Caco-2 (cell line): ENCODE measurements around the gene TRIM31. TPM values are rescaled to one million over a fixed set of nuclear protein-coding genes. Genes with fewer than 3 reads are reported as not detected.

ENCODE experiments used
- Bru-seq: library from RNA; stranded (reverse); fragments of 400-500 nt; gene quantifications from one replicate; lab custom pipeline; 2021; lab: Mats Ljungman, UMichigan
- BruChase-seq, 2 experiments: library from RNA; stranded (reverse); fragments of 400-500 nt; gene quantifications; one replicate each; lab custom pipeline; 2021; lab: Mats Ljungman, UMichigan
- BruUV-seq: library from RNA; stranded (reverse); fragments of 400-500 nt; replicated peaks from 2 replicates; lab custom pipeline; 2021; lab: Mats Ljungman, UMichigan
- CTCF ChIA-PET: fragments of 300-600 bp; sonication (Branson Sonifier 250); formaldehyde crosslinking; loops from one replicate; lab custom pipeline; 2022; ENCODE audit warnings: antibody characterized with exemption; lab: Charles Lee
- POLR2A ChIA-PET: fragments of 300-600 bp; sonication (Branson Sonifier 250); formaldehyde crosslinking; loops from one replicate; lab custom pipeline; 2022; ENCODE audit warnings: antibody characterized with exemption; lab: Charles Lee
- DNase-seq, 2 experiments: peaks; one replicate each; pipeline versions ENCODE4 v3.0.0 to v3.0.0-alpha.2; 2020 to 2022
- H3K27me3 ChIP-seq: replicated peaks from 2 replicates; pipeline ENCODE4 v1.6.0; 2011; ENCODE audit warnings: low read length; ENCODE audit not compliant: control insufficient read depth, insufficient read depth
- H3K36me3 ChIP-seq: 2 replicates; pipeline ENCODE4 v1.5.1; 2011; ENCODE audit warnings: low read length; ENCODE audit not compliant: control insufficient read depth, insufficient read depth
- H3K4me1 ChIP-seq: fragments of 250-450 bp; sonication (Bioruptor Pico); 2 replicates; pipeline ENCODE4 v1.5.1; 2020; ENCODE audit warnings: mild to moderate bottlenecking
- H3K4me3 ChIP-seq: 2 replicates; pipeline ENCODE4 v1.5.1; 2011; ENCODE audit warnings: low read depth, mild to moderate bottlenecking, control low read depth, low read length
- H3K9me3 ChIP-seq: fragments of 250-450 bp; sonication (Bioruptor Pico); 2 replicates; pipeline ENCODE4 v1.5.1; 2020; ENCODE audit warnings: mild to moderate bottlenecking, moderate library complexity
- H3K27ac Mint-ChIP-seq: one replicate; pipeline ENCODE4 v1.8.0; 2022; ENCODE audit warnings: mixed read lengths; ENCODE audit not compliant: unreplicated experiment
- H3K27me3 Mint-ChIP-seq: one replicate; pipeline ENCODE4 v1.8.0; 2022; ENCODE audit warnings: mixed read lengths; ENCODE audit not compliant: insufficient read depth, unreplicated experiment
- H3K36me3 Mint-ChIP-seq: one replicate; pipeline ENCODE4 v1.8.0; 2022; ENCODE audit warnings: mild to moderate bottlenecking, mixed read lengths; ENCODE audit not compliant: insufficient read depth, unreplicated experiment
- H3K4me1 Mint-ChIP-seq: one replicate; pipeline ENCODE4 v1.8.0; 2022; ENCODE audit warnings: low read depth, mixed read lengths; ENCODE audit not compliant: unreplicated experiment
- H3K4me3 Mint-ChIP-seq: one replicate; pipeline ENCODE4 v1.8.0; 2022; ENCODE audit warnings: mild to moderate bottlenecking, moderate library complexity, mixed read lengths; ENCODE audit not compliant: unreplicated experiment
- H3K9me3 Mint-ChIP-seq: one replicate; pipeline ENCODE4 v1.8.0; 2022; ENCODE audit warnings: mixed read lengths; ENCODE audit not compliant: unreplicated experiment
- CTCF ChIP-seq, 2 experiments: fragments of 200-600 bp in 1 of 2; IDR thresholded peaks; 1 replicate in 1 of 2; 2 replicates in 1 of 2; pipeline versions ENCODE4 v1.5.1 to v1.8.0; 2011 to 2022; ENCODE audit warnings: antibody characterized with exemption in 1 of 2, control low read depth in 1 of 2, inconsistent platforms in 1 of 2, low read depth in 1 of 2, low read length in 1 of 2, mild to moderate bottlenecking in 1 of 2, moderate library complexity in 1 of 2; ENCODE audit not compliant: insufficient read depth in 1 of 2, severe bottlenecking in 1 of 2, unreplicated experiment in 1 of 2
- intact Hi-C: fragments of 100-400 bp; cut with micrococcal nuclease; formaldehyde crosslinking; loops from one replicate; pipeline ENCODE4 v1.10.0; 2022; ENCODE audit not compliant: unreplicated experiment
- long read RNA-seq: library from polyadenylated mRNA; stranded (forward); transcript quantifications from one replicate; pipeline ENCODE4 v2.0.0, GENCODE V29; 2022
- total RNA-seq: library from RNA; stranded (reverse); gene quantifications from 2 replicates; pipeline ENCODE4 v1.2.3, GENCODE V29; 2022

The TRIM31 gene, protein sequence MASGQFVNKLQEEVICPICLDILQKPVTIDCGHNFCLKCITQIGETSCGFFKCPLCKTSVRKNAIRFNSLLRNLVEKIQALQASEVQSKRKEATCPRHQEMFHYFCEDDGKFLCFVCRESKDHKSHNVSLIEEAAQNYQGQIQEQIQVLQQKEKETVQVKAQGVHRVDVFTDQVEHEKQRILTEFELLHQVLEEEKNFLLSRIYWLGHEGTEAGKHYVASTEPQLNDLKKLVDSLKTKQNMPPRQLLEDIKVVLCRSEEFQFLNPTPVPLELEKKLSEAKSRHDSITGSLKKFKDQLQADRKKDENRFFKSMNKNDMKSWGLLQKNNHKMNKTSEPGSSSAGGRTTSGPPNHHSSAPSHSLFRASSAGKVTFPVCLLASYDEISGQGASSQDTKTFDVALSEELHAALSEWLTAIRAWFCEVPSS
- 0.70 and 0.74 TPM in 2 replicates for total RNA-seq
- percentile 38 among the genes with signal in this experiment for Bru-seq, nascent RNA
- percentile 35 among the genes with signal in this experiment for BruChase-seq, experiment 1, labeled RNA remaining after a 2-hour chase
- percentile 30 among the genes with signal in this experiment for BruChase-seq, experiment 2, labeled RNA remaining after a 6-hour chase
- long read RNA-seq, partial matches to known transcripts: 0 of 1 reads
- long read RNA-seq, other reads (novel, unspliced or antisense): 1 of 1 reads

DNA sequence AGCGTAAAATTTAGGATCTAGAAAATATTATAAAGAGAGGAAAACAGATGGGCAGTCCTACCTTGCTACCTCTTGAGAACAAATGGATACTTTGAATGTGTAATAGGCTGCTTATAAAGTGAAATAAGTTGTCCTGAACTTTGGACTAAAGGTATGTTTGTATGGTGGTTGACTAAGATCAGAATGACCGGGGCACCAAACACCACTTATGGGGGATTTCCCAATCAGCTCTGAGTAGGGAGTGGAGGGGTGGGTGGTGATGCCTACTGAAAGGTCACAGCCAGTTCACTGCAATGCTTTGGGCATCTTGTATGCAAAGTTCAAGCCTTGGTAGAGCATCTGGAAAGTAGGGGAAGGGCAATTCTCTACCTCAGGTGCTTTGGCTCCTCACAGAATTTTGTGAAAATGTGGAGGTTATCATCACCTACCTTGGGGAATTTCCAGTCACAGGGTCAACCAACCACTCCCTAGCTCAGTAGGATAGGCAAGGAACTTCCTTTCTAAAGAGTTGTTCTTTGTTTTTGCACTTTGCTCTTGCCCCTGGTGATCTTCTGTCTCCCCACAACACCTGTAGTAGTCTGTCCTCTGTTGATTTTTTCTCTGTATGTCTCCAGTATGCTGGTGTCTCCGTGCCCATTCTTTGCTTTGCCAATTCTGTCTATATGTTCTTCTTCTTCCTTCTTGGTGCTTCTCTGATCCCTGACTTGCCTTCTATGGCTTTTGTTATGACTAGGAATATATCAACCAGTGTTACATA, at the start of gene TRIM31:
Gene TRIM31 (minus strand): TSS at position 88 of the 757 bp plus-strand sequence. CDS start 285 bp downstream, outside the sequence.
- no peak within 1 kb of the TSS for H3K4me3 Mint-ChIP-seq
- no peak for DNase-seq

DNA sequence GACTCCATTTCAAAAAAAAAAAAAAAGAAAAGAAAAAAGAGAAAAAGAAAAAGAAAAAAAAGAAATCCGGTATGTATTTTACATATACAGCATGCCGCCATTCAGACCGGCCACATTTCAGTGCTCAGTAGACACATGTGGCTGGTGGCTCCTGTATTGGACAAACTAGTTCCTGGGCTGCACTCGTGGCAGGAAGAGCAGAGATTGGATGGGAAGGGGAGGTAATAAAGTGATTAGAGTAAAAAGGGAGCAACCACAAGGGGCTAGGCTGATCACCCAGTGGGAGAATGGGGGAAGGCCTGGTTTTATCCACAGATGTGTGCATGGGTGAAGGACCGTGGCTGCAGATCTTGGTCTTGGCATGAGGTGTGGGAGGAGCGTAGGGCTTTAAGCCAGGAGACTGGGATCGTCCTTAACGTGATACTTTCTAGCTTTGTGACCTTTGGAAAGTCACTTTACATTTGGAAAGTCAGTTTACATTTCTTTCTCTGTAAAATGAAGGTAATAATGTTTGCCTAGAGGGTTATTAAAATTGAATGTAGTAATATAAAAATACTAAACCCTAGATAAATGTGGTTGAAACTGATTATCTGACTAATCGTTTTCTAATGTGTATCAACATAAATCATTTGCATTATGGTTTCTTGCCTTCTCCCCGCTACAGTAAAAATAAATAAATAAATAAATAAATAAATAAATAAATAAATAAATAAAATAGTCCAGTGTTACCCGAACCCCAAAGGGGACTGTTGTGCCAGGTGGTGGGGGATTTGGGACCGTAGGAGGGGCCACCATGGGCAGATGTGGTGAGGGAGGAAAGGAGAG, 49.6 kb upstream of the TRIM31 start:
- Mint-ChIP-seq H3K9me3 (no peaks in the 10 kb centered on the region), H3K4me1 (peaks cover 14% of the 10 kb centered on the region), H3K36me3 (no peaks in the 10 kb centered on the region), H3K27me3 (no peaks in the 10 kb centered on the region), H3K27ac (no peak overlapping the region), H3K4me3 (peak overlapping the region; percentile 92)
- DNase-seq: no peak
- intact Hi-C loops: loop anchor here (1.0 to 5.0 kb wide), 3 partner anchors 44 to 100 kb away; partner anchors contain the start of gene POLR1H
- no peaks in the 10 kb centered on the region for H3K9me3 ChIP-seq
- no peaks in the 10 kb centered on the region for H3K4me1 ChIP-seq
- ChIA-PET CTCF (interaction anchor here (2.2 kb wide), 1 partner anchor 59 kb away, joined by 12 read pairs; no protein-coding TSS in a partner anchor), POLR2A (no interaction called here)
- H3K27me3 ChIP-seq: no peaks in the 10 kb centered on the region
- peaks cover 1% of the 10 kb centered on the region for H3K36me3 ChIP-seq
- peak overlapping the region; percentile 89 for H3K4me3 ChIP-seq
- TSS peak; percentile 66 for BruUV-seq
- TF ChIP-seq CTCF (IDR thresholded peaks at IDR 0.05; ENCODE audit: insufficient read depth in 1 of 2, low read depth in 1 of 2, low read length in 1 of 2, severe bottlenecking in 1 of 2, unreplicated experiment in 1 of 2): no peak

More for the DNA sequence above, at the start of gene TRIM31:
- Histone ChIP-seq H3K4me3 (no peak within 1 kb of the TSS), H3K4me1 (peaks cover 23% of the 10 kb centered on the region), H3K9me3 (no peaks in the 10 kb centered on the region), H3K27me3 (no peaks in the 10 kb centered on the region), H3K36me3 (no peaks in the 10 kb centered on the region)
- Mint-ChIP-seq H3K36me3 (no peaks in the 10 kb centered on the region), H3K27me3 (no peaks in the 10 kb centered on the region), H3K27ac (no peak within 1 kb of the TSS), H3K9me3 (no peaks in the 10 kb centered on the region), H3K4me1 (peaks cover 28% of the 10 kb centered on the region)
- ChIA-PET POLR2A (no interaction called here), CTCF (interaction anchor here (0.6 to 1.8 kb wide), 2 partner anchors 18 to 327 kb away, joined by 3 to 5 read pairs; no protein-coding TSS in a partner anchor)
- intact Hi-C loops: no loop called here
- BruUV-seq: no TSS peak
- TF ChIP-seq CTCF (IDR thresholded peaks at IDR 0.05; ENCODE audit: insufficient read depth in 1 of 2, low read depth in 1 of 2, low read length in 1 of 2, severe bottlenecking in 1 of 2, unreplicated experiment in 1 of 2): no peak
